SK-N-SH (cell line): ENCODE results near the gene GBX1. TPM values are rescaled to one million over a fixed set of nuclear protein-coding genes. Genes with fewer than 3 reads are reported as not detected.

Experiments
- CTCF ChIA-PET: fragments of 300-600, 350-600 bp; formaldehyde crosslinking; extraction: SDS; loops from one replicate; lab custom pipeline; 2021; lab: Yijun Ruan, JAX
- POLR2A ChIA-PET: fragments of 350-600 bp; sonication (Branson Sonifier 250); formaldehyde crosslinking; extraction: SDS; loops from one replicate; lab custom pipeline; 2020; ENCODE audit warnings: antibody characterized with exemption, inconsistent platforms; lab: Yijun Ruan, JAX
- DNase-seq: peaks from one replicate; pipeline ENCODE4 v3.0.0; 2012
- H2AFZ ChIP-seq: fragments of 200-600 bp; sonication (generic); 2 replicates; pipeline ENCODE4 v1.8.1; 2016; ENCODE audit warnings: antibody characterized with exemption, mild to moderate bottlenecking, low read depth
- H3F3A ChIP-seq: fragments of 200-600 bp; sonication (generic); replicated peaks from 2 replicates; pipeline ENCODE3; 2016; ENCODE audit warnings: antibody characterized with exemption, mild to moderate bottlenecking; ENCODE audit not compliant: insufficient read depth
- H3K27ac ChIP-seq, 2 experiments: fragments of 200-500 bp in 1 of 2; fragments of 200-600 bp in 1 of 2; sonication (Bioruptor generic) in 1 of 2; sonication (generic), shearing (Covaris generic) in 1 of 2; 2 replicates each; pipeline versions ENCODE4 v1.5.1 to v1.6.1; 2014 to 2016; ENCODE audit warnings: low read depth in 2 of 2, inconsistent platforms in 1 of 2, low read length in 1 of 2, mild to moderate bottlenecking in 1 of 2, mixed read lengths in 1 of 2
- H3K27me3 ChIP-seq: fragments of 200-600 bp; sonication (generic), shearing (Covaris generic); 2 replicates; pipeline ENCODE4 v1.6.1; 2016; ENCODE audit warnings: mixed run types; ENCODE audit not compliant: insufficient read depth
- H3K36me3 ChIP-seq, 2 experiments: fragments of 200-500 bp in 1 of 2; fragments of 200-600 bp in 1 of 2; sonication (Bioruptor generic) in 1 of 2; sonication (generic) in 1 of 2; replicated peaks in 1 of 2; 2 replicates each; pipeline versions ENCODE3 to v1.5.1; 2014 to 2016; ENCODE audit warnings: low read length in 1 of 2, mild to moderate bottlenecking in 1 of 2; ENCODE audit not compliant: insufficient read depth in 2 of 2, control insufficient read depth in 1 of 2
- H3K4me1 ChIP-seq, 2 experiments: fragments of 200-500 bp in 1 of 2; fragments of 200-600 bp in 1 of 2; sonication (Bioruptor generic) in 1 of 2; sonication (generic), shearing (Covaris generic) in 1 of 2; 2 replicates each; pipeline versions ENCODE4 v1.5.1 to v1.6.1; 2014 to 2016; ENCODE audit warnings: low read depth in 1 of 2, low read length in 1 of 2, mixed run types in 1 of 2; ENCODE audit not compliant: insufficient read depth in 2 of 2, control insufficient read depth in 1 of 2
- H3K4me2 ChIP-seq: fragments of 200-600 bp; sonication (generic), shearing (Covaris generic); 2 replicates; pipeline ENCODE4 v1.6.1; 2017; ENCODE audit warnings: mixed run types
- H3K4me3 ChIP-seq, 2 experiments: fragments of 200-500 bp in 1 of 2; fragments of 200-600 bp in 1 of 2; sonication (Bioruptor generic) in 1 of 2; sonication (generic), shearing (Covaris generic) in 1 of 2; 2 replicates each; pipeline versions ENCODE4 v1.5.1 to v1.8.1; 2014 to 2016; ENCODE audit warnings: low read depth in 2 of 2, inconsistent platforms in 1 of 2, low read length in 1 of 2, mild to moderate bottlenecking in 1 of 2, mixed read lengths in 1 of 2, moderate library complexity in 1 of 2
- H3K79me2 ChIP-seq: fragments of 200-600 bp; sonication (generic); 2 replicates; pipeline ENCODE4 v1.8.1; 2017; ENCODE audit warnings: mild to moderate bottlenecking; ENCODE audit not compliant: insufficient read depth
- H3K9ac ChIP-seq: fragments of 200-600 bp; sonication (generic); 2 replicates; pipeline ENCODE4 v1.6.1; 2017; ENCODE audit warnings: mixed run types
- H3K9me2 ChIP-seq: fragments of 200-600 bp; sonication (generic); 2 replicates; pipeline ENCODE4 v1.6.1; 2017; ENCODE audit warnings: mixed run types
- H3K9me3 ChIP-seq: fragments of 200-600 bp; sonication (generic); 2 replicates; pipeline ENCODE4 v1.6.1; 2017; ENCODE audit warnings: mixed run types, mild to moderate bottlenecking, moderate library complexity
- H4K20me1 ChIP-seq: fragments of 200-600 bp; sonication (generic); 2 replicates; pipeline ENCODE4 v1.6.1; 2017; ENCODE audit warnings: mild to moderate bottlenecking, mixed run types; ENCODE audit not compliant: insufficient read depth
- CHD2 ChIP-seq: fragments of 150-350 bp; IDR thresholded peaks from 2 replicates; pipeline ENCODE4 v1.6.1; 2018; ENCODE audit warnings: low read length; ENCODE audit not compliant: partially characterized antibody
- CTCF ChIP-seq: fragments of 200-600 bp; sonication (generic); IDR thresholded peaks from 2 replicates; pipeline ENCODE4 v1.6.1; 2017; ENCODE audit warnings: antibody characterized with exemption, mild to moderate bottlenecking, moderate library complexity
- EP300 ChIP-seq, 2 experiments: IDR thresholded peaks; 2 replicates each; pipeline versions ENCODE4 v1.4.0 to v1.6.1; 2012; ENCODE audit warnings: borderline replicate concordance in 1 of 2, low read depth in 1 of 2, low read length in 1 of 2
- EZH2phosphoT487 ChIP-seq: fragments of 200-600 bp; sonication (generic); IDR thresholded peaks from 2 replicates; pipeline ENCODE4 v1.6.1; 2017; ENCODE audit warnings: low read depth, mixed run types, mild to moderate bottlenecking, antibody characterized with exemption, moderate library complexity, borderline replicate concordance
- FOXJ3 ChIP-seq: sonication (generic); formaldehyde crosslinking; IDR thresholded peaks from 2 replicates; pipeline ENCODE4 v1.5.1; 2020; ENCODE audit warnings: mild to moderate bottlenecking, missing genetic modification reagents
- FOXM1 ChIP-seq: IDR thresholded peaks from 2 replicates; pipeline ENCODE4 v1.4.0; 2012; ENCODE audit warnings: low read depth, mild to moderate bottlenecking
- GATA2 ChIP-seq: sonication (generic); formaldehyde crosslinking; IDR thresholded peaks from 2 replicates; pipeline ENCODE4 v1.5.0; 2020; ENCODE audit warnings: mild to moderate bottlenecking, missing genetic modification reagents
- IRF3 ChIP-seq: fragments of 150-350 bp; IDR thresholded peaks from 2 replicates; pipeline ENCODE4 v1.6.1; 2016; ENCODE audit warnings: mild to moderate bottlenecking, low read depth, low read length
- MAX ChIP-seq: IDR thresholded peaks from 2 replicates; pipeline ENCODE4 v1.4.0; 2012; ENCODE audit warnings: low read depth
- MEF2A ChIP-seq: IDR thresholded peaks from 2 replicates; pipeline ENCODE4 v1.4.0; 2012; ENCODE audit warnings: low read depth, borderline replicate concordance
- NFIC ChIP-seq: IDR thresholded peaks from 2 replicates; pipeline ENCODE4 v1.4.0; 2012; ENCODE audit warnings: borderline replicate concordance
- NRF1 ChIP-seq: IDR thresholded peaks from 2 replicates; pipeline ENCODE4 v1.6.1; 2012; ENCODE audit warnings: low read depth, mild to moderate bottlenecking, low read length
- POLR2AphosphoS5 ChIP-seq: IDR thresholded peaks from 2 replicates; pipeline ENCODE4 v1.6.1; 2012; ENCODE audit warnings: low read depth, low read length
- RAD21 ChIP-seq: IDR thresholded peaks from 2 replicates; pipeline ENCODE4 v1.6.1; 2012; ENCODE audit warnings: mild to moderate bottlenecking, low read length
- RCOR1 ChIP-seq: fragments of 150-350 bp; IDR thresholded peaks from 2 replicates; pipeline ENCODE4 v1.6.1; 2017; ENCODE audit warnings: antibody characterized with exemption, low read length
- REST ChIP-seq: IDR thresholded peaks from 2 replicates; pipeline ENCODE4 v1.6.1; 2012; ENCODE audit warnings: mild to moderate bottlenecking, low read depth, low read length, moderate library complexity
- SIN3A ChIP-seq: IDR thresholded peaks from 2 replicates; pipeline ENCODE4 v1.6.1; 2012; ENCODE audit warnings: low read depth, mild to moderate bottlenecking, low read length, moderate library complexity, borderline replicate concordance
- SMC3 ChIP-seq: IDR thresholded peaks from 2 replicates; pipeline ENCODE4 v1.6.1; 2012; ENCODE audit warnings: low read depth, low read length, improper control_type of control experiment
- TAF1 ChIP-seq: IDR thresholded peaks from 2 replicates; pipeline ENCODE4 v1.6.1; 2012; ENCODE audit warnings: low read depth, mild to moderate bottlenecking, low read length, moderate library complexity, borderline replicate concordance
- TCF12 ChIP-seq: IDR thresholded peaks from 2 replicates; pipeline ENCODE4 v1.4.0; 2012
- USF2 ChIP-seq: fragments of 150-350 bp; IDR thresholded peaks from 2 replicates; pipeline ENCODE4 v1.6.1; 2017; ENCODE audit warnings: antibody characterized with exemption, low read length, low read depth, borderline replicate concordance
- WGBS: methylation state at CpG from one replicate; pipeline ENCODE4 v1.1.6; 2017; ENCODE audit warnings: low lambda C conversion rate; 5-methylcytosine and 5-hydroxymethylcytosine counted together
- polyA plus RNA-seq, 3 experiments: library from polyadenylated mRNA; depleted of rRNA; stranded (reverse); fragments of >200 nt; gene quantifications; 2 replicates each; pipeline ENCODE4 v1.2.3, GENCODE V29; 2012

Gene GBX1
- polyA plus RNA-seq, 1 of the 3 experiments (the other 2 are of a cell fraction) = not detected

GRCh38 chr7:151176401-151176800 is 8.9 kb upstream of the GBX1 start:
- H3K9ac ChIP-seq = no peak overlapping the region
- H3K9me3 ChIP-seq = no peaks in the 10 kb centered on the region
- CTCF ChIA-PET = interaction anchor here (1.2 to 9.8 kb wide), 4 partner anchors 10 to 65 kb away, joined by 4 to 86 read pairs (median 35); partner anchors contain the start of gene GBX1
- no peak overlapping the region for H3K4me2 ChIP-seq
- POLR2A ChIA-PET = no interaction called here
- H3K79me2 ChIP-seq = no peaks in the 10 kb centered on the region
- H3K27me3 ChIP-seq = peaks cover 52% of the 10 kb centered on the region
- no peak overlapping the region for H2AFZ ChIP-seq
- no peaks in the 10 kb centered on the region for H3K9me2 ChIP-seq
- H3K4me3 ChIP-seq = no peak overlapping the region
- no peak overlapping the region for H3K27ac ChIP-seq
- TF ChIP-seq TAF1 (no peak), NFIC (no peak), FOXM1 (no peak), EZH2phosphoT487 (no peak), NRF1 (no peak), TCF12 (no peak), SIN3A (no peak), CTCF (no peak), RAD21 (no peak), IRF3 (no peak), POLR2AphosphoS5 (no peak)
- DNase-seq = no peak
- 90% methylated on average over 4 of the region's 9 CpGs for WGBS
- no peaks in the 10 kb centered on the region for H3F3A ChIP-seq
- H3K36me3 ChIP-seq = no peaks in the 10 kb centered on the region
- H3K4me1 ChIP-seq = no peaks in the 10 kb centered on the region
- H4K20me1 ChIP-seq = no peaks in the 10 kb centered on the region

- H3K27me3 ChIP-seq = peaks cover 58% of the 10 kb centered on the region
- ChIA-PET CTCF (interaction anchor here (0.7 to 9.8 kb wide), 4 partner anchors 10 to 69 kb away, joined by 4 to 86 read pairs (median 32); partner anchors contain the start of gene GBX1), POLR2A (no interaction called here)
- DNase-seq = no peak
- 72% methylated on average over 18 of the region's 23 CpGs for WGBS
- H3K9me2 ChIP-seq = no peaks in the 10 kb centered on the region
- no peaks in the 10 kb centered on the region for H3K79me2 ChIP-seq
- no peak overlapping the region for H2AFZ ChIP-seq
- H3K27ac ChIP-seq = no peak overlapping the region
- H3K9ac ChIP-seq = no peak overlapping the region
- no peaks in the 10 kb centered on the region for H3K36me3 ChIP-seq
- no peaks in the 10 kb centered on the region for H3F3A ChIP-seq
- H3K4me1 ChIP-seq = no peaks in the 10 kb centered on the region
- H3K4me3 ChIP-seq = no peak overlapping the region
- no peaks in the 10 kb centered on the region for H3K9me3 ChIP-seq
- H4K20me1 ChIP-seq = no peaks in the 10 kb centered on the region
- H3K4me2 ChIP-seq = no peak overlapping the region
- no peak for TF ChIP-seq RCOR1
- TF ChIP-seq SMC3 = no peak
- no peak for TF ChIP-seq TCF12
- TF ChIP-seq EP300 (IDR thresholded peaks at IDR 0.05; ENCODE audit: borderline replicate concordance in 1 of 2, low read depth in 1 of 2, low read length in 1 of 2) = no peak
- no peak for TF ChIP-seq USF2
- TF ChIP-seq CHD2 = no peak
- TF ChIP-seq GATA2 = no peak
- TF ChIP-seq MAX = no peak
- no peak for TF ChIP-seq FOXJ3 (CRISPR knock-in tag)
- no peak for TF ChIP-seq MEF2A
- no peak for TF ChIP-seq REST
- TF ChIP-seq POLR2AphosphoS5 = no peak
Measured at GRCh38 chr7:151175793-151176311, 8.4 kb upstream of the GBX1 start.
